Measurements from ENCODE around the gene EPHA8. TPM values are rescaled to one million over a fixed set of nuclear protein-coding genes. Genes with fewer than 3 reads are reported as not detected.

Gene EPHA8
- polyA plus RNA-seq, 1 donor (not counting 4 experiments of a cell fraction or from before 2014, with no cell fraction given), result 1.0 TPM

DNA sequence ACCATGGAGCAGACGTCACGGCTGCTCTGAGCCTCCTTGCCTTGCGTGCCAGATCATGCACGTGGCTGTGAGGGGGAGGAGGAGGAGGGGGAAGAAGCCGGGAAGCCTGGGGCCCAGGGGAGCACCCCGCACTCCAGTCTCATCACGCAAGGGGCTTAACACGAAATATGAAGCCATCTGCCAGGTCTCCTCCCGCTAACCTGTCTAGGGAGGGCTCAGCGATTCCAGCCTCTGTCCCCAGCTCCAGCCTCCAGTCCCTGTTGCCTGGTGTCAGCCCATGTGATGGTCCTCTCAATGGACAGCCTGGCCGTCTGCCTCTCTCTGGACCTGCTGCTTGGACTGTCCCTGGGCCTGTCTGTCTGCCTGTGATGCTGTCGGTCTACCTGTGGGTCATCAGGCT is 50.7 kb downstream of the EPHA8 start:
- dilution Hi-C loops (cut with MboI; ENCODE audit: extremely low pct_ligation_motif_present, low sequenced_read_pairs), result no loop called here
- H3K9ac ChIP-seq (ENCODE audit: control insufficient read depth, extremely low read depth, insufficient read depth, low read length), result no peak overlapping the region
- no peak overlapping the region for H3K27ac ChIP-seq (ENCODE audit: control insufficient read depth, insufficient read depth, low read length)
- no peaks in the 10 kb centered on the region for H3K9me1 ChIP-seq (ENCODE audit: control insufficient read depth, extremely low read depth, insufficient read depth, low read length)
- H3K4me3 ChIP-seq (ENCODE audit: control insufficient read depth in 2 of 3, extremely low read depth in 1 of 3, insufficient read depth in 2 of 3, low read depth in 1 of 3, low read length in 3 of 3), result no peak overlapping the region
- no peak for DNase-seq (ENCODE audit: low read depth, low spot score)
- H3K4me1 ChIP-seq (ENCODE audit: control insufficient read depth, extremely low read depth, insufficient read depth, low read length), result no peaks in the 10 kb centered on the region
- H3K27me3 ChIP-seq (ENCODE audit: control insufficient read depth, extremely low read depth, insufficient read depth, low read length), result peaks cover 34% of the 10 kb centered on the region
- no peak for TF ChIP-seq EZH2 (IDR thresholded peaks at IDR 0.05; ENCODE audit: low read length)
- TF ChIP-seq, protein P1, sequence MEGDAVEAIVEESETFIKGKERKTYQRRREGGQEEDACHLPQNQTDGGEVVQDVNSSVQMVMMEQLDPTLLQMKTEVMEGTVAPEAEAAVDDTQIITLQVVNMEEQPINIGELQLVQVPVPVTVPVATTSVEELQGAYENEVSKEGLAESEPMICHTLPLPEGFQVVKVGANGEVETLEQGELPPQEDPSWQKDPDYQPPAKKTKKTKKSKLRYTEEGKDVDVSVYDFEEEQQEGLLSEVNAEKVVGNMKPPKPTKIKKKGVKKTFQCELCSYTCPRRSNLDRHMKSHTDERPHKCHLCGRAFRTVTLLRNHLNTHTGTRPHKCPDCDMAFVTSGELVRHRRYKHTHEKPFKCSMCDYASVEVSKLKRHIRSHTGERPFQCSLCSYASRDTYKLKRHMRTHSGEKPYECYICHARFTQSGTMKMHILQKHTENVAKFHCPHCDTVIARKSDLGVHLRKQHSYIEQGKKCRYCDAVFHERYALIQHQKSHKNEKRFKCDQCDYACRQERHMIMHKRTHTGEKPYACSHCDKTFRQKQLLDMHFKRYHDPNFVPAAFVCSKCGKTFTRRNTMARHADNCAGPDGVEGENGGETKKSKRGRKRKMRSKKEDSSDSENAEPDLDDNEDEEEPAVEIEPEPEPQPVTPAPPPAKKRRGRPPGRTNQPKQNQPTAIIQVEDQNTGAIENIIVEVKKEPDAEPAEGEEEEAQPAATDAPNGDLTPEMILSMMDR (optimal IDR thresholded peaks at IDR 0.05 in 1 of 3, IDR thresholded peaks at IDR 0.05 in 1 of 3, conservative IDR thresholded peaks at IDR 0.05 in 1 of 3; ENCODE audit: extremely low read depth in 1 of 3, insufficient read depth in 2 of 3, low read length in 3 of 3), result no peak
- H3K4me2 ChIP-seq (ENCODE audit: control insufficient read depth, extremely low read depth, insufficient read depth, low read depth, low read length), result no peak overlapping the region
- no peaks in the 10 kb centered on the region for H3K9me3 ChIP-seq (ENCODE audit: control insufficient read depth, low read depth, low read length)
- H2AFZ ChIP-seq (ENCODE audit: control insufficient read depth, low read length), result no peak overlapping the region
- no peak for FAIRE-seq
- H4K20me1 ChIP-seq (ENCODE audit: control insufficient read depth, extremely low read depth, insufficient read depth, low read length), result peaks cover 2% of the 10 kb centered on the region
- no peaks in the 10 kb centered on the region for H3K36me3 ChIP-seq (ENCODE audit: control insufficient read depth in 2 of 2, extremely low read depth in 1 of 2, insufficient read depth in 2 of 2, low read length in 2 of 2)
- no peaks in the 10 kb centered on the region for H3K79me2 ChIP-seq (ENCODE audit: control insufficient read depth, insufficient read depth, low read length)

DNA sequence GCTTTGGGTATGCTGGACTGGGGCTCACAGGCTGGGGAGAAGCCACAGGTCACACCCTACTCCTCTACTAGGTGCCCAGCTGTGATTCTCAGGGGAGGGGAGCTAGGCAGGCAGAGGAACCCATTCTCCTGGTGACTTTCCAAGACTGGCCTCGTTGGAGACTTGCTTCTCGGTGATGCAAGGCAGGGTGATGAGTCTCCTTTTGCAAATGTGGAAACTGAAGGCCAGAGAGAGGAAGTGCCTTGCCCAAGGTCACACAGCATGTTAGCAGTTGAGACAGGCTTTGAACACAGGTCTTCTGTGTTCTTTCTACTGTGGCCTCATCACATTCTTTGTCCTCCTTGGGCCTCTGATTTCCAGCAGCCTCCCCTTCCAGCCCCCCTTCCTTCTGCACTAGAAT is 52.6 kb downstream of the EPHA8 start:
- Histone ChIP-seq H3K9ac (ENCODE audit: control insufficient read depth, extremely low read depth, insufficient read depth, low read length) (no peak overlapping the region), H3K4me3 (ENCODE audit: control insufficient read depth in 2 of 3, extremely low read depth in 1 of 3, insufficient read depth in 2 of 3, low read depth in 1 of 3, low read length in 3 of 3) (no peak overlapping the region), H3K27ac (ENCODE audit: control insufficient read depth, insufficient read depth, low read length) (no peak overlapping the region), H4K20me1 (ENCODE audit: control insufficient read depth, extremely low read depth, insufficient read depth, low read length) (peaks cover 2% of the 10 kb centered on the region), H3K79me2 (ENCODE audit: control insufficient read depth, insufficient read depth, low read length) (no peaks in the 10 kb centered on the region), H3K36me3 (ENCODE audit: control insufficient read depth in 2 of 2, extremely low read depth in 1 of 2, insufficient read depth in 2 of 2, low read length in 2 of 2) (no peaks in the 10 kb centered on the region), H3K4me2 (ENCODE audit: control insufficient read depth, extremely low read depth, insufficient read depth, low read depth, low read length) (no peak overlapping the region), H3K4me1 (ENCODE audit: control insufficient read depth, extremely low read depth, insufficient read depth, low read length) (no peaks in the 10 kb centered on the region), H3K9me3 (ENCODE audit: control insufficient read depth, low read depth, low read length) (no peaks in the 10 kb centered on the region), H3K9me1 (ENCODE audit: control insufficient read depth, extremely low read depth, insufficient read depth, low read length) (no peaks in the 10 kb centered on the region), H2AFZ (ENCODE audit: control insufficient read depth, low read length) (no peak overlapping the region), H3K27me3 (ENCODE audit: control insufficient read depth, extremely low read depth, insufficient read depth, low read length) (peaks cover 36% of the 10 kb centered on the region)
- no peak for DNase-seq (ENCODE audit: low read depth, low spot score)
- no peak for TF ChIP-seq EZH2 (IDR thresholded peaks at IDR 0.05; ENCODE audit: low read length)
- TF ChIP-seq, protein P1 (optimal IDR thresholded peaks at IDR 0.05 in 1 of 3, IDR thresholded peaks at IDR 0.05 in 1 of 3, conservative IDR thresholded peaks at IDR 0.05 in 1 of 3; ENCODE audit: extremely low read depth in 1 of 3, insufficient read depth in 2 of 3, low read length in 3 of 3), result no peak
- dilution Hi-C loops (cut with MboI; ENCODE audit: extremely low pct_ligation_motif_present, low sequenced_read_pairs), result no loop called here
- FAIRE-seq, result no peak

All from keratinocyte (primary cell).